Erythroblast (primary cell): ENCODE results near the gene ZSCAN16.

ENCODE experiments used
- GATA1 ChIP-seq: IDR thresholded peaks from 2 replicates; pipeline ENCODE4 v1.6.1; 2011; ENCODE audit warnings: low read depth, mild to moderate bottlenecking, control low read depth, low read length, moderate library complexity
- POLR2A ChIP-seq: IDR thresholded peaks from 2 replicates; pipeline ENCODE4 v1.6.1; 2011; ENCODE audit warnings: mild to moderate bottlenecking, low read length

GRCh38 chr6:28136585-28137504 lies 12.4 kb downstream of the ZSCAN16 start:
- peak; percentile 82 for TF ChIP-seq POLR2A
- no peak for TF ChIP-seq GATA1
